GM23248 (cell line): ENCODE data around the gene SOX6. TPM values are rescaled to one million over a fixed set of nuclear protein-coding genes. Genes with fewer than 3 reads are reported as not detected.

Experiments used
- DNase-seq: peaks from one replicate; pipeline ENCODE4 v3.0.0-alpha.2; 2015
- H2AFZ ChIP-seq: fragments of 200-600 bp; sonication (generic); 2 replicates; pipeline ENCODE4 v1.6.1; 2016; ENCODE audit warnings: antibody characterized with exemption
- H3F3A ChIP-seq: fragments of 200-600 bp; sonication (generic); 2 replicates; pipeline ENCODE4 v1.6.1; 2016; ENCODE audit warnings: mild to moderate bottlenecking, antibody characterized with exemption, mixed run types; ENCODE audit not compliant: insufficient read depth
- H3K27ac ChIP-seq: fragments of 200-600 bp; sonication (generic); 2 replicates; pipeline ENCODE4 v1.5.1; 2016; ENCODE audit warnings: mild to moderate bottlenecking
- H3K27me3 ChIP-seq: fragments of 200-600 bp; sonication (generic); replicated peaks from 2 replicates; pipeline ENCODE4 v1.6.1; 2016; ENCODE audit warnings: mild to moderate bottlenecking; ENCODE audit not compliant: insufficient read depth
- H3K36me3 ChIP-seq: fragments of 200-600 bp; sonication (generic); 2 replicates; pipeline ENCODE4 v1.6.1; 2016; ENCODE audit warnings: low read depth, mild to moderate bottlenecking
- H3K4me1 ChIP-seq: fragments of 200-600 bp; sonication (generic); 2 replicates; pipeline ENCODE4 v1.6.1; 2016; ENCODE audit warnings: mild to moderate bottlenecking; ENCODE audit not compliant: insufficient read depth
- H3K4me2 ChIP-seq: fragments of 200-600 bp; sonication (generic); one replicate; pipeline ENCODE4 v1.6.1; 2016; ENCODE audit warnings: mild to moderate bottlenecking; ENCODE audit not compliant: unreplicated experiment
- H3K4me3 ChIP-seq: fragments of 200-600 bp; sonication (generic); 2 replicates; pipeline ENCODE4 v1.5.1; 2016; ENCODE audit warnings: mild to moderate bottlenecking
- H3K79me2 ChIP-seq: fragments of 200-600 bp; sonication (generic); 2 replicates; pipeline ENCODE4 v1.6.1; 2016; ENCODE audit warnings: mild to moderate bottlenecking; ENCODE audit not compliant: insufficient read depth
- H3K9ac ChIP-seq: fragments of 200-600 bp; sonication (generic); 2 replicates; pipeline ENCODE4 v1.6.1; 2016; ENCODE audit warnings: mild to moderate bottlenecking
- H3K9me2 ChIP-seq: fragments of 200-600 bp; sonication (generic); 2 replicates; pipeline ENCODE4 v1.6.1; 2016; ENCODE audit warnings: mixed run types, mild to moderate bottlenecking, moderate library complexity; ENCODE audit not compliant: insufficient read depth
- H3K9me3 ChIP-seq: fragments of 200-600 bp; sonication (generic); one replicate; pipeline ENCODE4 v1.6.1; 2017; ENCODE audit warnings: low read depth
- H4K20me1 ChIP-seq: fragments of 200-600 bp; sonication (generic); 2 replicates; pipeline ENCODE4 v1.6.0; 2016; ENCODE audit not compliant: insufficient read depth
- EZH2 ChIP-seq: fragments of 200-600 bp; sonication (generic); IDR thresholded peaks from 2 replicates; pipeline ENCODE4 v1.6.1; 2018; ENCODE audit warnings: antibody characterized with exemption, mild to moderate bottlenecking; ENCODE audit not compliant: insufficient read depth, poor library complexity, severe bottlenecking
- EZH2phosphoT487 ChIP-seq: fragments of 200-600 bp; sonication (generic); IDR thresholded peaks from 2 replicates; pipeline ENCODE4 v1.6.1; 2018; ENCODE audit warnings: antibody characterized with exemption, moderate library complexity, mild to moderate bottlenecking, low read depth; ENCODE audit not compliant: insufficient read depth
- WGBS, 2 experiments: methylation state at CpG; one replicate each; pipeline ENCODE4 v1.1.6; 2015 to 2017; ENCODE audit warnings: low lambda C conversion rate in 2 of 2, low coverage in 1 of 2; ENCODE audit errors: missing lambda C conversion rate in 2 of 2; 5-methylcytosine and 5-hydroxymethylcytosine counted together
- in situ Hi-C: fragments of 300-500 bp; cut with MboI; formaldehyde crosslinking; loops from 2 replicates; pipeline ENCODE4 v1.15.0; 2020
- polyA plus RNA-seq: library from polyadenylated mRNA; unstranded; fragments of >200 nt; fragmentation: Nextera tagmentation; extraction: Ambion mirVana; gene quantifications from 2 replicates; pipeline ENCODE4 v1.2.1, GENCODE V29; 2016
- total RNA-seq: library from RNA; depleted of rRNA; stranded (reverse); fragments of >200 nt; shearing (Covaris generic); gene quantifications from 2 replicates; pipeline ENCODE4 v1.2.3, GENCODE V29; 2014

The SOX6 gene
- total and polyA plus RNA-seq, 2 experiments from 2014 or later = under 0.01 to 0.49 TPM

GRCh38 chr11:16041207-16041606, 315.1 kb downstream of the SOX6 start:
- WGBS, 2 experiments = 44 to 56% methylated on average over 1 of the region's 1 CpG
- Histone ChIP-seq H3K4me3 (no peak overlapping the region), H3K36me3 (no peaks in the 10 kb centered on the region), H3K27ac (no peak overlapping the region), H2AFZ (no peak overlapping the region), H3K9me2 (no peaks in the 10 kb centered on the region), H4K20me1 (no peaks in the 10 kb centered on the region), H3K4me1 (no peaks in the 10 kb centered on the region), H3K27me3 (0 out of 2 replicates have a peak, but pooled peaks cover 6% of the 10 kb centered on the region), H3K79me2 (no peaks in the 10 kb centered on the region), H3K9ac (no peak overlapping the region), H3K9me3 (no peaks in the 10 kb centered on the region), H3K4me2 (no peak overlapping the region), H3F3A (no peaks in the 10 kb centered on the region)
- in situ Hi-C loops = no loop called here
- TF ChIP-seq EZH2 (no peak), EZH2phosphoT487 (no peak)
- no peak for DNase-seq

GRCh38 chr11:16040151-16040550, 316.2 kb downstream of the SOX6 start:
- DNase-seq = no peak
- no peaks in the 10 kb centered on the region for H4K20me1 ChIP-seq
- H3K9me3 ChIP-seq = no peaks in the 10 kb centered on the region
- H3K27ac ChIP-seq = no peak overlapping the region
- in situ Hi-C loops = no loop called here
- WGBS, 2 experiments = 76 to 78% methylated on average over 1 of the region's 1 CpG
- no peak overlapping the region for H3K4me3 ChIP-seq
- no peak overlapping the region for H3K4me2 ChIP-seq
- TF ChIP-seq EZH2phosphoT487 = no peak
- no peak for TF ChIP-seq EZH2
- H3K9ac ChIP-seq = no peak overlapping the region
- 0 out of 2 replicates have a peak, but pooled peaks cover 9% of the 10 kb centered on the region for H3K27me3 ChIP-seq
- no peaks in the 10 kb centered on the region for H3K9me2 ChIP-seq
- no peaks in the 10 kb centered on the region for H3K36me3 ChIP-seq
- no peaks in the 10 kb centered on the region for H3K79me2 ChIP-seq
- H3K4me1 ChIP-seq = no peaks in the 10 kb centered on the region
- H2AFZ ChIP-seq = no peak overlapping the region
- H3F3A ChIP-seq = no peaks in the 10 kb centered on the region

GRCh38 chr11:16037179-16037578, 319.2 kb downstream of the SOX6 start:
- H3K9me3 ChIP-seq = no peaks in the 10 kb centered on the region
- no peaks in the 10 kb centered on the region for H3K79me2 ChIP-seq
- in situ Hi-C loops = no loop called here
- H2AFZ ChIP-seq = no peak overlapping the region
- 0 out of 2 replicates have a peak, but pooled peaks cover 9% of the 10 kb centered on the region for H3K27me3 ChIP-seq
- no peak overlapping the region for H3K4me2 ChIP-seq
- TF ChIP-seq EZH2 = no peak
- no peak for TF ChIP-seq EZH2phosphoT487
- no peaks in the 10 kb centered on the region for H3K36me3 ChIP-seq
- H3K4me3 ChIP-seq = no peak overlapping the region
- no peaks in the 10 kb centered on the region for H4K20me1 ChIP-seq
- no peaks in the 10 kb centered on the region for H3F3A ChIP-seq
- H3K9ac ChIP-seq = no peak overlapping the region
- DNase-seq = no peak
- no peak overlapping the region for H3K27ac ChIP-seq
- H3K9me2 ChIP-seq = no peaks in the 10 kb centered on the region
- no peaks in the 10 kb centered on the region for H3K4me1 ChIP-seq

- H3K27me3 ChIP-seq = 0 out of 2 replicates have a peak, but pooled peaks cover 9% of the 10 kb centered on the region
- TF ChIP-seq EZH2 = no peak
- no peak for TF ChIP-seq EZH2phosphoT487
- H3K9me2 ChIP-seq = no peaks in the 10 kb centered on the region
- H3K4me2 ChIP-seq = no peak overlapping the region
- H3K36me3 ChIP-seq = no peaks in the 10 kb centered on the region
- in situ Hi-C loops = no loop called here
- H2AFZ ChIP-seq = no peak overlapping the region
- H3K4me1 ChIP-seq = no peaks in the 10 kb centered on the region
- H4K20me1 ChIP-seq = no peaks in the 10 kb centered on the region
- no peaks in the 10 kb centered on the region for H3K9me3 ChIP-seq
- 50 to 54% methylated on average over 6 of the region's 6 CpGs for WGBS, 2 experiments
- H3K9ac ChIP-seq = no peak overlapping the region
- no peaks in the 10 kb centered on the region for H3K79me2 ChIP-seq
- H3K27ac ChIP-seq = no peak overlapping the region
- H3K4me3 ChIP-seq = no peak overlapping the region
- no peaks in the 10 kb centered on the region for H3F3A ChIP-seq
- DNase-seq = no peak
These were observed 320.1 kb downstream of the SOX6 start for GRCh38 chr11:16036218-16036617.

GRCh38 chr11:16034074-16034473, 322.3 kb downstream of the SOX6 start:
- no peaks in the 10 kb centered on the region for H3K4me1 ChIP-seq
- no peaks in the 10 kb centered on the region for H3K36me3 ChIP-seq
- no peaks in the 10 kb centered on the region for H3K9me2 ChIP-seq
- WGBS, 2 experiments = 75 to 76% methylated on average over 1 of the region's 1 CpG
- TF ChIP-seq EZH2 = no peak
- TF ChIP-seq EZH2phosphoT487 = no peak
- peaks cover 8% of the 10 kb centered on the region; the same call in 1 of the 2 replicates for H3K27me3 ChIP-seq
- in situ Hi-C loops = no loop called here
- no peaks in the 10 kb centered on the region for H3K79me2 ChIP-seq
- no peak overlapping the region for H3K27ac ChIP-seq
- H4K20me1 ChIP-seq = no peaks in the 10 kb centered on the region
- H3K4me2 ChIP-seq = no peak overlapping the region
- H3K9me3 ChIP-seq = no peaks in the 10 kb centered on the region
- DNase-seq = no peak
- no peaks in the 10 kb centered on the region for H3F3A ChIP-seq
- H3K9ac ChIP-seq = no peak overlapping the region
- no peak overlapping the region for H2AFZ ChIP-seq
- no peak overlapping the region for H3K4me3 ChIP-seq
